ENCODE results near the gene IL32.

The IL32 gene

GRCh38 chr16:3065069-3065741, at the start of gene IL32:
Gene IL32 (plus strand): TSS chr16:3065640. CDS start chr16:3065812, 172 bp downstream.
- peaks cover 0 to 13% (median 8%) of the 10 kb centered on the region in 4 donors for H3K4me1 ChIP-seq
- TF ChIP-seq CTCF (IDR thresholded peaks at IDR 0.05) = no peak
- peak within 1 kb of the TSS; percentile 8 to 28 for H3K27ac ChIP-seq
- peak within 1 kb of the TSS; percentile 22 to 33 for H3K4me3 ChIP-seq
- DNase-seq = peak in 1 of 2 donors; percentile 58
- H3K36me3 ChIP-seq = no peaks in the 10 kb centered on the region
- H3K9me3 ChIP-seq = no peaks in the 10 kb centered on the region
- intact Hi-C loops (cut with DNase I; ENCODE audit: low total_unique reads) = no loop called here
- H3K27me3 ChIP-seq = no peaks in the 10 kb centered on the region

GRCh38 chr16:3015865-3016521, 49.4 kb upstream of the IL32 start:
- H3K9me3 ChIP-seq = no peaks in the 10 kb centered on the region
- no peak overlapping the region for H3K4me3 ChIP-seq
- TF ChIP-seq CTCF (IDR thresholded peaks at IDR 0.05) = no peak
- DNase-seq = no peak
- intact Hi-C loops (cut with DNase I; ENCODE audit: low total_unique reads) = no loop called here
- peaks cover 6 to 55% of the 10 kb centered on the region in 2 donors for H3K27me3 ChIP-seq
- H3K36me3 ChIP-seq = no peaks in the 10 kb centered on the region
- no peak overlapping the region for H3K27ac ChIP-seq
- H3K4me1 ChIP-seq = peaks cover 0 to 22% (median 10%) of the 10 kb centered on the region in 4 donors

- intact Hi-C loops (cut with DNase I; ENCODE audit: low total_unique reads) = no loop called here
- no peaks in the 10 kb centered on the region for H3K36me3 ChIP-seq
- H3K9me3 ChIP-seq = no peaks in the 10 kb centered on the region
- H3K27me3 ChIP-seq = peaks cover 1 to 45% of the 10 kb centered on the region in 2 donors
- peaks cover 0 to 36% (median 22%) of the 10 kb centered on the region in 4 donors for H3K4me1 ChIP-seq
- DNase-seq = no peak
- no peak for TF ChIP-seq CTCF (IDR thresholded peaks at IDR 0.05)
- H3K4me3 ChIP-seq = no peak overlapping the region
- no peak overlapping the region for H3K27ac ChIP-seq
These were observed 48.1 kb upstream of the IL32 start for GRCh38 chr16:3017344-3017743.

GRCh38 chr16:3017794-3018506, 47.5 kb upstream of the IL32 start, which contains the start of gene CLDN6:
Gene CLDN6 (minus strand): TSS chr16:3018183. CDS start chr16:3016021, 2,162 bp downstream.
- Histone ChIP-seq H3K4me3 (no peak within 1 kb of the TSS), H3K36me3 (no peaks in the 10 kb centered on the region), H3K27me3 (peaks cover 0 to 39% of the 10 kb centered on the region in 2 donors), H3K4me1 (peaks cover 0 to 42% (median 28%) of the 10 kb centered on the region in 4 donors), H3K27ac (no peak within 1 kb of the TSS), H3K9me3 (no peaks in the 10 kb centered on the region)
- DNase-seq = no peak
- intact Hi-C loops (cut with DNase I; ENCODE audit: low total_unique reads) = no loop called here
- no peak for TF ChIP-seq CTCF (IDR thresholded peaks at IDR 0.05)

- no peak for TF ChIP-seq CTCF (IDR thresholded peaks at IDR 0.05)
- intact Hi-C loops (cut with DNase I; ENCODE audit: low total_unique reads) = no loop called here
These were observed 45.7 kb upstream of the IL32 start for GRCh38 chr16:3019594-3020246.

More at GRCh38 chr16:3019594-3020246, 45.7 kb upstream of the IL32 start:
- Histone ChIP-seq H3K36me3 (no peaks in the 10 kb centered on the region), H3K4me3 (peak overlapping the region; percentile 73 to 88), H3K4me1 (peaks cover 0 to 52% (median 37%) of the 10 kb centered on the region in 4 donors), H3K27me3 (peaks cover 0 to 24% of the 10 kb centered on the region in 2 donors), H3K9me3 (no peaks in the 10 kb centered on the region), H3K27ac (peak overlapping the region in 1 of 2 donors; percentile 96)
- no peak for DNase-seq

Measured in tibial artery (tissue), 4 donors.